K562 (cell line): ENCODE data around the gene ANK3. TPM values are rescaled to one million over a fixed set of nuclear protein-coding genes. Genes with fewer than 3 reads are reported as not detected.

Experiments used
- ATAC-seq: fragments of 200-7000 bp; cut with Tn5 transposase; 3 replicates; pipeline ENCODE4 v1.9.1; 2020; ENCODE audit warnings: moderate library complexity
- BruUV-seq: library from RNA; stranded (reverse); fragments of 400-500 nt; replicated peaks from 2 replicates; lab custom pipeline; 2021; lab: Mats Ljungman, UMichigan
- CTCF ChIA-PET: fragments of 300-600 bp; formaldehyde crosslinking; extraction: SDS; loops from one replicate; lab custom pipeline; 2021; ENCODE audit warnings: low intra/inter-chr PET ratio; lab: Yijun Ruan, JAX
- POLR2A ChIA-PET: fragments of 300-600, 350-650 bp; sonication (Branson Sonifier 250); formaldehyde crosslinking; extraction: SDS; loops from one replicate; lab custom pipeline; 2021; ENCODE audit warnings: antibody characterized with exemption, inconsistent platforms; lab: Yijun Ruan, JAX
- DNase-seq, 4 experiments: peaks; one replicate each; pipeline versions ENCODE4 v3.0.0 to v3.0.0-alpha.2; 2011 to 2018; ENCODE audit warnings: low spot score in 3 of 4, mixed read lengths in 3 of 4; ENCODE audit errors: extremely low read depth in 1 of 4
- FAIRE-seq: peaks from 2 replicates; lab custom pipeline; 2011; peaks lifted over from hg19 to GRCh38; lab: Jason Lieb, UNC
- H2AFZ ChIP-seq: 2 replicates; pipeline ENCODE4 v1.6.0; 2011; ENCODE audit warnings: low read depth, low read length, control low read depth, inconsistent platforms
- H3K27ac ChIP-seq: fragments of 200-600 bp; 3 replicates; pipeline ENCODE4 v1.8.0; 2011; ENCODE audit warnings: low read depth, mild to moderate bottlenecking, control low read depth, inconsistent platforms, low read length, moderate library complexity, mixed read lengths; ENCODE audit errors: extremely low read depth
- H3K27me3 ChIP-seq, 2 experiments: fragments of 300-600 bp in 1 of 2; 2 replicates in 1 of 2; 3 replicates in 1 of 2; pipeline versions ENCODE4 v1.6.0 to v1.8.0; 2011; ENCODE audit warnings: inconsistent platforms in 2 of 2, low read length in 2 of 2, mild to moderate bottlenecking in 1 of 2, mixed read lengths in 1 of 2, moderate library complexity in 1 of 2; ENCODE audit not compliant: control insufficient read depth in 2 of 2, insufficient read depth in 2 of 2
- H3K36me3 ChIP-seq: fragments of 300-600 bp; 3 replicates; pipeline ENCODE4 v1.8.0; 2011; ENCODE audit warnings: mild to moderate bottlenecking, low read length, inconsistent platforms; ENCODE audit not compliant: control insufficient read depth, insufficient read depth
- H3K4me1 ChIP-seq, 2 experiments: fragments of 200-600 bp in 1 of 2; replicated peaks in 1 of 2; 2 replicates in 1 of 2; 3 replicates in 1 of 2; pipeline versions ENCODE4 v1.5.1 to v1.8.0; 2011; ENCODE audit warnings: inconsistent platforms in 2 of 2, low read length in 2 of 2, mild to moderate bottlenecking in 1 of 2, mixed read lengths in 1 of 2, moderate library complexity in 1 of 2; ENCODE audit not compliant: control insufficient read depth in 2 of 2, insufficient read depth in 2 of 2
- H3K4me2 ChIP-seq: 2 replicates; pipeline ENCODE4 v1.6.1; 2011; ENCODE audit warnings: low read length, control low read depth, inconsistent platforms, mixed read lengths; ENCODE audit not compliant: insufficient read depth
- H3K4me3 ChIP-seq: fragments of 200-600 bp; sonication (generic), shearing (Covaris generic); 2 replicates; pipeline ENCODE4 v1.5.1; 2016; ENCODE audit warnings: control low read depth, inconsistent platforms
- H3K79me2 ChIP-seq: fragments of 200-600 bp; 3 replicates; pipeline ENCODE4 v1.8.0; 2011; ENCODE audit warnings: low read length, inconsistent platforms; ENCODE audit not compliant: control insufficient read depth, insufficient read depth
- H3K9ac ChIP-seq, 2 experiments: 2 replicates each; pipeline versions ENCODE4 v1.6.0 to v1.6.1; 2011; ENCODE audit warnings: low read depth in 2 of 2, low read length in 2 of 2, control low read depth in 1 of 2, inconsistent platforms in 1 of 2, mild to moderate bottlenecking in 1 of 2, mixed read lengths in 1 of 2; ENCODE audit not compliant: insufficient read depth in 1 of 2
- H3K9me1 ChIP-seq: one replicate; pipeline ENCODE4 v1.6.0; 2011; ENCODE audit warnings: inconsistent platforms, mild to moderate bottlenecking, low read length, moderate library complexity; ENCODE audit not compliant: control insufficient read depth, insufficient read depth
- H3K9me3 ChIP-seq: replicated peaks from 2 replicates; pipeline ENCODE4 v1.5.1; 2011; ENCODE audit warnings: low read depth, low read length, inconsistent platforms; ENCODE audit not compliant: control insufficient read depth, insufficient read depth
- H4K20me1 ChIP-seq: replicated peaks from 2 replicates; pipeline ENCODE4 v1.6.1; 2011; ENCODE audit warnings: low read length, inconsistent platforms, mixed read lengths; ENCODE audit not compliant: control insufficient read depth, insufficient read depth
- DMBX1 ChIP-seq: fragments of 250-450 bp; sonication (Bioruptor Pico); IDR thresholded peaks from 2 replicates; pipeline ENCODE4 v1.8.0; 2022; ENCODE audit warnings: inconsistent platforms, mild to moderate bottlenecking, moderate library complexity, borderline replicate concordance
- MAFK ChIP-seq: IDR thresholded peaks from 2 replicates; pipeline ENCODE4 v1.6.1; 2011; ENCODE audit warnings: low read length, improper control_type of control experiment
- RAD21 ChIP-seq, 2 experiments: fragments of 250-450 bp in 1 of 2; fragments of 450-650 bp in 1 of 2; sonication (Bioruptor Pico) in 1 of 2; formaldehyde crosslinking in 1 of 2; IDR thresholded peaks in 1 of 2; conservative IDR thresholded peaks in 1 of 2; 2 replicates each; pipeline versions ENCODE4 v1.4.0 to v1.8.0; 2020 to 2022; ENCODE audit warnings: mild to moderate bottlenecking in 2 of 2, moderate library complexity in 1 of 2
- SAFB2 ChIP-seq: fragments of 200-400 bp; formaldehyde crosslinking; IDR thresholded peaks from 2 replicates; pipeline ENCODE4 v1.6.1; 2018; ENCODE audit warnings: borderline replicate concordance, low read length, low read depth, moderate library complexity; ENCODE audit not compliant: severe bottlenecking
- SMC3 ChIP-seq: conservative IDR thresholded peaks from 2 replicates; pipeline ENCODE4 v1.6.1; 2011; ENCODE audit warnings: low read depth, low read length, improper control_type of control experiment; ENCODE audit not compliant: insufficient read depth
- TRIM28 ChIP-seq: fragments of 450-650 bp; IDR thresholded peaks from 2 replicates; pipeline ENCODE4 v1.6.1; 2017
- ZBTB33 ChIP-seq: sonication (generic); formaldehyde crosslinking; IDR thresholded peaks from 2 replicates; pipeline ENCODE4 v1.8.1; 2023; ENCODE audit warnings: mild to moderate bottlenecking, missing genetic modification reagents
- WGBS: fragments of 100-300 bp; shearing (Covaris generic); methylation state at CpG from one replicate; pipeline ENCODE4 v1.1.6; 2016; ENCODE audit warnings: low coverage, mixed read lengths; ENCODE audit not compliant: insufficient coverage; ENCODE audit errors: missing lambda C conversion rate; 5-methylcytosine and 5-hydroxymethylcytosine counted together
- in situ Hi-C: fragments of 300-500 bp; cut with MboI; formaldehyde crosslinking; loops from 4 replicates; pipeline ENCODE4 v1.15.0; 2018; ENCODE audit warnings: inconsistent platforms, mixed read lengths
- intact Hi-C: fragments of 100-400 bp; cut with micrococcal nuclease; formaldehyde crosslinking; loops from 2 replicates; pipeline ENCODE4 v1.14.2; 2022
- polyA plus RNA-seq, 8 experiments: library from polyadenylated mRNA; depleted of rRNA in 4 of 8; stranded (reverse) in 5 of 8; unstranded in 3 of 8; fragments of >200 nt; fragmentation: Nextera tagmentation in 2 of 8; fragmentation: Illumina TruSeq in 1 of 8; extraction: Ambion mirVana in 2 of 8; extraction: Trizol in 1 of 8; gene quantifications; 2 replicates each; pipeline versions ENCODE4 v1.2.1 to v1.2.3, GENCODE V29; 2011 to 2014; ENCODE audit warnings: inconsistent platforms in 1 of 8, missing spikeins in 1 of 8
- total RNA-seq, 7 experiments: library from RNA; depleted of rRNA in 6 of 7; stranded (reverse); fragments of >200 nt in 6 of 7; fragmentation: Illumina TruSeq in 2 of 7; extraction: Trizol in 2 of 7; gene quantifications; 2 replicates each; pipeline versions ENCODE4 v1.2.1 to v1.2.3, GENCODE V29; 2011 to 2021; ENCODE audit warnings: low replicate concordance in 1 of 7
- TF ChIP-seq, protein P1 (sequence below): IDR thresholded peaks from 2 replicates; pipeline ENCODE4 v1.6.1; 2011; ENCODE audit warnings: borderline replicate concordance, low read depth, mild to moderate bottlenecking, moderate library complexity, low read length; ENCODE audit not compliant: insufficient read depth, poor library complexity, severe bottlenecking

The ANK3 gene
- total and polyA plus RNA-seq, 9 of the 15 experiments (the other 6 are each of a cell fraction or from before 2014, with no cell fraction given): 10.0 to 32.3 (median 17.9) TPM

- no peak for TF ChIP-seq ZBTB33 (CRISPR knock-in tag)
- TF ChIP-seq SAFB2: no peak
These were observed 183.9 kb downstream of the ANK3 start (continued) for GRCh38 chr10:60205741-60206140.

DNA sequence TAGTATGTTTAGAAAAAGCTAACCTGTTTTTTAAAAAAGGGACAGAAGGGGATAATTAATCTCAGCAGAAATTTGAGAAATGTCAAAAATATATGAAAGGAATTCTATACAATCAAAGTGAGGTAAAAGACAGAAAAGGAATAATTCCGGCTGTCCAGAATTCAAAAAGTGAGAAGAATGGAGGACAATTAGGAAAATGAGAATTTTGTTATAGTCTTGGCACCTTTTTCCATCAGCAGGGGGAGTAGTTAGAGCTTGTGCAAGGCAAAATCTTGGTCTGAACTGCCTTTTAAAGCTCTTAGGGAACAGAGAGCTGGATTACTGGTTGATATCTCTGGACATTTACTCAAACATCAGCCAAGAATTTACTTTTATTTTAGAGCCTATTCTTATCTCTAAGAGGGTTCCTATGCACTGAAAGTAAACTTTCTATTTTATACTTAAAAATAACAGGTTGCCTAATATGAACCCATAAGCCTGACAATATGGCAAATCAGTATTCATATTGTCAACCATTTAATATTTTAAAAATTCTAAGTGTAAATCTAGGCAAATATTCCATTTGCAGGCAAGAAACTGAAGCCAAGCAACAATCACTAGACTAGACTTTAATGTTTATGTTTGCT, 185.6 kb downstream of the ANK3 start:
- FAIRE-seq: peak; percentile 78
- ChIA-PET POLR2A (interaction anchor here (1.0 kb wide), 1 partner anchor 15 kb away, joined by 3 read pairs; no protein-coding TSS in a partner anchor), CTCF (interaction anchor here (0.7 to 2.6 kb wide), 6 partner anchors 89 to 235 kb away, joined by 3 to 14 read pairs (median 8); no protein-coding TSS in a partner anchor)
- 18% methylated on average over 1 of the region's 1 CpG for WGBS
- in situ Hi-C loops: loop anchor here (10.0 to 25.0 kb wide), 3 partner anchors 231 to 579 kb away; no protein-coding TSS in a partner anchor
- Histone ChIP-seq H4K20me1 (no peaks in the 10 kb centered on the region), H3K4me1 (no peaks in the 10 kb centered on the region), H3K27me3 (no peaks in the 10 kb centered on the region), H3K36me3 (no peaks in the 10 kb centered on the region), H3K4me2 (no peak overlapping the region), H3K9me3 (no peaks in the 10 kb centered on the region), H3K27ac (no peak overlapping the region), H3K9ac (no peak overlapping the region), H2AFZ (no peak overlapping the region), H3K79me2 (no peaks in the 10 kb centered on the region), H3K9me1 (no peaks in the 10 kb centered on the region), H3K4me3 (no peak overlapping the region)
- ATAC-seq: peak; percentile 77
- intact Hi-C loops: loop anchor here (1.0 to 10.0 kb wide), 3 partner anchors 90 to 339 kb away; no protein-coding TSS in a partner anchor
- no TSS peak for BruUV-seq
- peak in 3 of 4 experiments; percentile 24 to 62 (median 35) for DNase-seq
- TF ChIP-seq MAFK: no peak
- TF ChIP-seq SMC3: peak; percentile 79
- TF ChIP-seq DMBX1: no peak
- TF ChIP-seq, protein P1, sequence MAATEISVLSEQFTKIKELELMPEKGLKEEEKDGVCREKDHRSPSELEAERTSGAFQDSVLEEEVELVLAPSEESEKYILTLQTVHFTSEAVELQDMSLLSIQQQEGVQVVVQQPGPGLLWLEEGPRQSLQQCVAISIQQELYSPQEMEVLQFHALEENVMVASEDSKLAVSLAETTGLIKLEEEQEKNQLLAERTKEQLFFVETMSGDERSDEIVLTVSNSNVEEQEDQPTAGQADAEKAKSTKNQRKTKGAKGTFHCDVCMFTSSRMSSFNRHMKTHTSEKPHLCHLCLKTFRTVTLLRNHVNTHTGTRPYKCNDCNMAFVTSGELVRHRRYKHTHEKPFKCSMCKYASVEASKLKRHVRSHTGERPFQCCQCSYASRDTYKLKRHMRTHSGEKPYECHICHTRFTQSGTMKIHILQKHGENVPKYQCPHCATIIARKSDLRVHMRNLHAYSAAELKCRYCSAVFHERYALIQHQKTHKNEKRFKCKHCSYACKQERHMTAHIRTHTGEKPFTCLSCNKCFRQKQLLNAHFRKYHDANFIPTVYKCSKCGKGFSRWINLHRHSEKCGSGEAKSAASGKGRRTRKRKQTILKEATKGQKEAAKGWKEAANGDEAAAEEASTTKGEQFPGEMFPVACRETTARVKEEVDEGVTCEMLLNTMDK: peak; percentile 4
- TF ChIP-seq TRIM28: no peak
- peak; percentile 70 to 81 for TF ChIP-seq RAD21 (CRISPR knock-in tag; conservative IDR thresholded peaks at IDR 0.05 in 1 of 2, IDR thresholded peaks at IDR 0.05 in 1 of 2)
